ENCODE measurements around the gene TNF.

TNF gene

GRCh38 chr6:31544676-31545075 is 30.7 kb upstream of the TNF start:
- no peak for DNase-seq

- no peak for DNase-seq
These were observed 30.1 kb upstream of the TNF start for GRCh38 chr6:31545291-31545690.

GRCh38 chr6:31546339-31546957 is 28.9 kb upstream of the TNF start, which contains the start of gene ATP6V1G2:
Gene ATP6V1G2, minus strand, starts transcription at chr6:31546608. Its CDS starts 49 bp downstream, at chr6:31546559.
- peak; percentile 90 for DNase-seq

GRCh38 chr6:31546958-31547726 is 28.2 kb upstream of the TNF start, which contains the start of gene NFKBIL1:
Gene NFKBIL1, plus strand, starts transcription at chr6:31547608. Its CDS starts 87 bp downstream, at chr6:31547695.
- peak; percentile 98 for DNase-seq

GRCh38 chr6:31547727-31548543 is 27.4 kb upstream of the TNF start:
- DNase-seq = no peak

- DNase-seq = no peak
These were observed 26.9 kb upstream of the TNF start for GRCh38 chr6:31548544-31548873.

- DNase-seq = peak; percentile 41
These were observed 24.0 kb upstream of the TNF start for GRCh38 chr6:31551371-31551770.

GRCh38 chr6:31556307-31556706 is 19.1 kb upstream of the TNF start:
- no peak for DNase-seq

- DNase-seq = no peak
These were observed 17.7 kb upstream of the TNF start for GRCh38 chr6:31557443-31558317.

GRCh38 chr6:31558318-31558625 is 17.1 kb upstream of the TNF start:
- DNase-seq = no peak

- DNase-seq = no peak
These were observed 16.5 kb upstream of the TNF start for GRCh38 chr6:31558631-31559500.

- DNase-seq = no peak
These were observed 15.8 kb upstream of the TNF start for GRCh38 chr6:31559606-31559957.

GRCh38 chr6:31559958-31560696 is 15.2 kb upstream of the TNF start:
- peak; percentile 72 for DNase-seq

GRCh38 chr6:31560697-31561058 is 14.7 kb upstream of the TNF start:
- DNase-seq = no peak

GRCh38 chr6:31567531-31568370 is 7.6 kb upstream of the TNF start:
- DNase-seq = no peak

GRCh38 chr6:31568537-31568961 is 6.8 kb upstream of the TNF start:
- no peak for DNase-seq

- DNase-seq = no peak
These were observed 5.4 kb upstream of the TNF start for GRCh38 chr6:31569861-31570536.

- DNase-seq = no peak
These were observed 3.1 kb upstream of the TNF start, which contains the start of gene LTA for GRCh38 chr6:31572041-31572911. Gene LTA, plus strand, starts transcription at chr6:31572289. Its CDS starts 454 bp downstream, at chr6:31572743.
